ENCODE measurements around the gene DOCK4. TPM values are rescaled to one million over a fixed set of nuclear protein-coding genes. Genes with fewer than 3 reads are reported as not detected.
A peak's percentile ranks its signal among the peaks of the same experiment; 100 is the strongest.

Gene DOCK4
- total and polyA plus RNA-seq, 4 donors = 7.2 to 48.9 (median 12.8) TPM

GRCh38 chr7:112031689-112032088 is 174.5 kb downstream of the DOCK4 start:
- Histone ChIP-seq H3K27me3 (ENCODE audit: control insufficient read depth in 4 of 4, insufficient read depth in 4 of 4, low read length in 3 of 4) (no peaks in the 10 kb centered on the region), H3K4me3 (ENCODE audit: low read depth in 1 of 3, low read length in 3 of 3) (no peak overlapping the region), H3K9me3 (ENCODE audit: control insufficient read depth in 4 of 4, low read length in 3 of 4) (no peaks in the 10 kb centered on the region), H3K9ac (ENCODE audit: low read depth in 1 of 2, low read length in 2 of 2) (no peak overlapping the region), H3K36me3 (ENCODE audit: control insufficient read depth in 4 of 4, insufficient read depth in 3 of 4, low read depth in 1 of 4, low read length in 3 of 4) (no peaks in the 10 kb centered on the region), H3K27ac (ENCODE audit: low read depth in 1 of 2, low read length in 2 of 2) (no peak overlapping the region), H3K4me1 (ENCODE audit: control insufficient read depth in 4 of 4, insufficient read depth in 4 of 4, low read length in 3 of 4) (peaks cover 0 to 5% (median under 1%) of the 10 kb centered on the region in 4 donors)
- TF ChIP-seq TAF1 (conservative IDR thresholded peaks at IDR 0.05) = no peak
- TF ChIP-seq HNF4A (conservative IDR thresholded peaks at IDR 0.05) = peak; percentile 9 to 65
- no peak for TF ChIP-seq FOXA1 (IDR thresholded peaks at IDR 0.05)
- peak; percentile 17 for TF ChIP-seq SP1 (IDR thresholded peaks at IDR 0.05)
- TF ChIP-seq YY1 (IDR thresholded peaks at IDR 0.05) = no peak
- no peak for TF ChIP-seq EGR1 (IDR thresholded peaks at IDR 0.05; ENCODE audit: low read depth in 2 of 2)
- TF ChIP-seq, protein P1, sequence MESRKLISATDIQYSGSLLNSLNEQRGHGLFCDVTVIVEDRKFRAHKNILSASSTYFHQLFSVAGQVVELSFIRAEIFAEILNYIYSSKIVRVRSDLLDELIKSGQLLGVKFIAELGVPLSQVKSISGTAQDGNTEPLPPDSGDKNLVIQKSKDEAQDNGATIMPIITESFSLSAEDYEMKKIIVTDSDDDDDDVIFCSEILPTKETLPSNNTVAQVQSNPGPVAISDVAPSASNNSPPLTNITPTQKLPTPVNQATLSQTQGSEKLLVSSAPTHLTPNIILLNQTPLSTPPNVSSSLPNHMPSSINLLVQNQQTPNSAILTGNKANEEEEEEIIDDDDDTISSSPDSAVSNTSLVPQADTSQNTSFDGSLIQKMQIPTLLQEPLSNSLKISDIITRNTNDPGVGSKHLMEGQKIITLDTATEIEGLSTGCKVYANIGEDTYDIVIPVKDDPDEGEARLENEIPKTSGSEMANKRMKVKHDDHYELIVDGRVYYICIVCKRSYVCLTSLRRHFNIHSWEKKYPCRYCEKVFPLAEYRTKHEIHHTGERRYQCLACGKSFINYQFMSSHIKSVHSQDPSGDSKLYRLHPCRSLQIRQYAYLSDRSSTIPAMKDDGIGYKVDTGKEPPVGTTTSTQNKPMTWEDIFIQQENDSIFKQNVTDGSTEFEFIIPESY (IDR thresholded peaks at IDR 0.05) = no peak
- no peak for TF ChIP-seq ATF3 (IDR thresholded peaks at IDR 0.05)
- no peak for TF ChIP-seq RAD21 (IDR thresholded peaks at IDR 0.05)
- no peak for TF ChIP-seq MAX (IDR thresholded peaks at IDR 0.05)
- TF ChIP-seq REST (IDR thresholded peaks at IDR 0.05) = no peak
- WGBS = 59% methylated on average over 5 of the region's 5 CpGs
- DNase-seq (ENCODE audit: low spot score) = no peak

DNA sequence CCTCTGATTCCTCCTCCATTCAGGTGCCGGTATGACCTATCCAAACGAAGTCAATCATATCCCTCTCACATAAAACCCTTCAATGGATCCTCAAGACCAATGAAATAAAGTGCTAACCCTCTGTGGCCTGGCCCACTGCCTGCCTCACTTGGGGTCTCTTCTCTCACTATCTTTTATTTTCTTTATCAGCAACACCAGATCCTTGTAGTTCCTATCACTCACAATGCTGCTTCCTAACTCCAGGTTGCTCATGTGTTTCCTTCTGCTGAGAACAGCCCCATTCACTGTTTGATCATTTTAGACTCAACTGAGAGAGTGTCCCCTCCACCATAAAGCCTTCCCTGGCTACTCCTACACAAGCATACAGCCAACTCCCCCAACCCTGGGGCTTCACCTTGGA is 180.6 kb downstream of the DOCK4 start:
- DNase-seq (ENCODE audit: low spot score) = no peak
- Histone ChIP-seq H3K9me3 (ENCODE audit: control insufficient read depth in 4 of 4, low read length in 3 of 4) (no peaks in the 10 kb centered on the region), H3K36me3 (ENCODE audit: control insufficient read depth in 4 of 4, insufficient read depth in 3 of 4, low read depth in 1 of 4, low read length in 3 of 4) (no peaks in the 10 kb centered on the region), H3K9ac (ENCODE audit: low read depth in 1 of 2, low read length in 2 of 2) (no peak overlapping the region), H3K4me1 (ENCODE audit: control insufficient read depth in 4 of 4, insufficient read depth in 4 of 4, low read length in 3 of 4) (peaks cover 0 to 2% (median under 1%) of the 10 kb centered on the region in 4 donors), H3K27ac (ENCODE audit: low read depth in 1 of 2, low read length in 2 of 2) (no peak overlapping the region), H3K27me3 (ENCODE audit: control insufficient read depth in 4 of 4, insufficient read depth in 4 of 4, low read length in 3 of 4) (no peaks in the 10 kb centered on the region), H3K4me3 (ENCODE audit: low read depth in 1 of 3, low read length in 3 of 3) (no peak overlapping the region)
- 92% methylated on average over 2 of the region's 2 CpGs for WGBS
- TF ChIP-seq SP1 (IDR thresholded peaks at IDR 0.05) (no peak), EGR1 (IDR thresholded peaks at IDR 0.05; ENCODE audit: low read depth in 2 of 2) (no peak), CTCF (IDR thresholded peaks at IDR 0.05; ENCODE audit: low read depth, low read length, missing input control) (no peak), TAF1 (conservative IDR thresholded peaks at IDR 0.05) (no peak), YY1 (IDR thresholded peaks at IDR 0.05) (no peak), ATF3 (IDR thresholded peaks at IDR 0.05) (no peak), FOXA2 (IDR thresholded peaks at IDR 0.05) (no peak)

Data from liver (tissue), 9 donors.